Natural killer cell (primary cell): ENCODE data around the gene RBMS3. TPM values are rescaled to one million over a fixed set of nuclear protein-coding genes. Genes with fewer than 3 reads are reported as not detected.

Experiments
- ATAC-seq, 3 donors: fragments of 150-1000 bp in 2 of 3; fragments of 200-7000 bp in 1 of 3; cut with Tn5 transposase; 1 replicate in 1 of 3; 2 replicates in 2 of 3; pipeline ENCODE4 v1.10.0; 2021; ENCODE audit warnings: mild to moderate bottlenecking in 2 of 3, moderate library complexity in 2 of 3
- DNase-seq, 2 donors: peaks; one replicate each; pipeline versions ENCODE4 v3.0.0 to v3.0.0-alpha.2; 2013 to 2021; ENCODE audit warnings: mixed read lengths in 1 of 2
- H3K27ac ChIP-seq: one replicate; pipeline ENCODE4 v1.5.1; 2013; ENCODE audit warnings: mild to moderate bottlenecking, low read length
- H3K27me3 ChIP-seq: one replicate; pipeline ENCODE4 v1.6.1; 2013; ENCODE audit warnings: low read length; ENCODE audit not compliant: control insufficient read depth, insufficient read depth
- H3K36me3 ChIP-seq: one replicate; pipeline ENCODE4 v1.6.1; 2013; ENCODE audit warnings: low read length; ENCODE audit not compliant: control insufficient read depth, insufficient read depth
- H3K4me1 ChIP-seq: one replicate; pipeline ENCODE4 v1.6.1; 2013; ENCODE audit warnings: low read length; ENCODE audit not compliant: control insufficient read depth, insufficient read depth
- H3K4me3 ChIP-seq: one replicate; pipeline ENCODE4 v1.5.1; 2013; ENCODE audit warnings: low read length
- H3K9me3 ChIP-seq: one replicate; pipeline ENCODE4 v1.6.1; 2013; ENCODE audit warnings: low read length; ENCODE audit not compliant: control insufficient read depth, insufficient read depth
- H3K27ac Mint-ChIP-seq, 2 donors: one replicate each; pipeline ENCODE4 v1.8.0; 2022; ENCODE audit warnings: mild to moderate bottlenecking in 2 of 2, mixed read lengths in 2 of 2, moderate library complexity in 1 of 2
- H3K27me3 Mint-ChIP-seq, 2 donors: one replicate each; pipeline ENCODE4 v1.8.0; 2022; ENCODE audit warnings: low read depth in 2 of 2, mixed read lengths in 2 of 2
- H3K36me3 Mint-ChIP-seq: one replicate; pipeline ENCODE4 v1.8.0; 2022; ENCODE audit warnings: mixed read lengths
- H3K4me1 Mint-ChIP-seq, 2 donors: one replicate each; pipeline ENCODE4 v1.8.0; 2022; ENCODE audit warnings: mixed read lengths in 2 of 2
- H3K4me3 Mint-ChIP-seq: one replicate; pipeline ENCODE4 v1.8.0; 2022; ENCODE audit warnings: mild to moderate bottlenecking, moderate library complexity, mixed read lengths
- H3K9me3 Mint-ChIP-seq, 2 donors: one replicate each; pipeline ENCODE4 v1.8.0; 2022; ENCODE audit warnings: mixed read lengths in 2 of 2
- WGBS: methylation state at CpG from one replicate; pipeline ENCODE4 v1.1.7; 2013; ENCODE audit warnings: missing lambda C conversion rate; ENCODE audit not compliant: insufficient coverage; 5-methylcytosine and 5-hydroxymethylcytosine counted together
- intact Hi-C: fragments of 100-400 bp; cut with micrococcal nuclease; formaldehyde crosslinking; loops from one replicate; pipeline ENCODE4 v1.14.2; 2022
- total RNA-seq, 4 donors: library from RNA; stranded (reverse); fragments of 120-200 nt in 1 of 4; gene quantifications; one replicate each; pipeline versions ENCODE4 v1.2.3 to v1.2.4, GENCODE V29; 2013 to 2022
- TF ChIP-seq, protein P1 (sequence below): fragments of 200-600 bp; IDR thresholded peaks from one replicate; pipeline ENCODE4 v1.8.0; 2022; ENCODE audit warnings: antibody characterized with exemption

RBMS3 gene
- total RNA-seq, 3 donors from 2014 or later (not counting 1 experiment from before 2014, with no cell fraction given) = 0.16 TPM; not detected in 2

DNA sequence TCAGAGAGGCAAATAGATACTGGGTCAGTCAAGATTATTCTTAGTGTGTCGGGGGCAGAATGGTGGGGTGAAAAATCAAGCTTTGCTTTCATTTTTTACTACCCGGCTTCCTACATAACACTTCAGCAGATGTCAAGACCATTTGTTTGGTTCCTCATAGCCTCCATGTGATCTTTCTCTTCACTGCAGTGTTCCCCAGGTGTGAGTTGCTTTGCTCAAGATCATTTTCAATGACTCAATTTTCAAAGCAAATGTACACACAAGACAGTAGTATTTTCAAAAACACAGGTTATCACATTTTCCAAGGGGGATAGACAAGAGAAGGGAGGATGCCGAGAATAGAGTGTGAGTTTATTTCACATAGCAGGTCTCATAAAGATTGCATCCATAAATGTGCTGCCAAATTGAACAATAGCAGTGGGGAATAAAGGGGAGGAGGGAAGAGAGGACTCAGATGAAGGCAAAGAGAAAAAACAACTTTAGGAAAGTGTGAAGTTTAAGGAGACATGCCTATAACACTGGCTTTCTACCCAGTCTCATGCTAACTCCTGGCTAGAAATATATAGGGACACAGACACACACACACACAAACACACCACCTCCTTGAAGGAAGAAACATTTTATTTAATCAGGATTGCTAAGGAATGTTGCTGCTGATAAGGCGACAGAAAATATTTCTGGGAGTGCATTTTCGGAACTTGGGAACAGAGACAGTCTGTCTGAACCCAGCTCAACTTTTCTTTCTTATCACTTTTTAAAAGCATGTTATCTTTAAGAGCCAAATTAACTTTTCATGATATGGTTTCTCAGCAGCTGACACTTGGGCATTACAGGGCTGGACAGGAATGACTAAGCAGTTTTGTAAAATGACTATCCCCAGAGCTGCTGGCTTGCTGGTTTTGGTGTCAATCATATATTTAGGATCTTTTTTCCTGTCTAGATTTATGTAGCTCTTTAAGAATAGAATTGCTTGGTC lies 402.4 kb downstream of the RBMS3 start:
- Histone ChIP-seq H3K4me1 (no peaks in the 10 kb centered on the region), H3K27ac (no peak overlapping the region), H3K4me3 (no peak overlapping the region), H3K36me3 (no peaks in the 10 kb centered on the region), H3K9me3 (no peaks in the 10 kb centered on the region), H3K27me3 (no peaks in the 10 kb centered on the region)
- no peaks in the 10 kb centered on the region for H3K27me3 Mint-ChIP-seq
- H3K27ac Mint-ChIP-seq = no peak overlapping the region
- no peaks in the 10 kb centered on the region for H3K4me1 Mint-ChIP-seq
- WGBS = 70% methylated on average over 5 of the region's 5 CpGs
- H3K4me3 Mint-ChIP-seq = no peak overlapping the region
- no peak for DNase-seq
- H3K36me3 Mint-ChIP-seq = no peaks in the 10 kb centered on the region
- intact Hi-C loops = no loop called here
- TF ChIP-seq, protein P1, sequence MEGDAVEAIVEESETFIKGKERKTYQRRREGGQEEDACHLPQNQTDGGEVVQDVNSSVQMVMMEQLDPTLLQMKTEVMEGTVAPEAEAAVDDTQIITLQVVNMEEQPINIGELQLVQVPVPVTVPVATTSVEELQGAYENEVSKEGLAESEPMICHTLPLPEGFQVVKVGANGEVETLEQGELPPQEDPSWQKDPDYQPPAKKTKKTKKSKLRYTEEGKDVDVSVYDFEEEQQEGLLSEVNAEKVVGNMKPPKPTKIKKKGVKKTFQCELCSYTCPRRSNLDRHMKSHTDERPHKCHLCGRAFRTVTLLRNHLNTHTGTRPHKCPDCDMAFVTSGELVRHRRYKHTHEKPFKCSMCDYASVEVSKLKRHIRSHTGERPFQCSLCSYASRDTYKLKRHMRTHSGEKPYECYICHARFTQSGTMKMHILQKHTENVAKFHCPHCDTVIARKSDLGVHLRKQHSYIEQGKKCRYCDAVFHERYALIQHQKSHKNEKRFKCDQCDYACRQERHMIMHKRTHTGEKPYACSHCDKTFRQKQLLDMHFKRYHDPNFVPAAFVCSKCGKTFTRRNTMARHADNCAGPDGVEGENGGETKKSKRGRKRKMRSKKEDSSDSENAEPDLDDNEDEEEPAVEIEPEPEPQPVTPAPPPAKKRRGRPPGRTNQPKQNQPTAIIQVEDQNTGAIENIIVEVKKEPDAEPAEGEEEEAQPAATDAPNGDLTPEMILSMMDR = no peak
- H3K9me3 Mint-ChIP-seq = peaks cover 8 to 11% of the 10 kb centered on the region in 2 donors
- no peak for ATAC-seq

GRCh38 chr3:29686889-29687592 lies 406.2 kb downstream of the RBMS3 start:
- H3K27me3 Mint-ChIP-seq = no peaks in the 10 kb centered on the region
- WGBS = no CpG with 5 or more reads among the region's 2 CpGs

DNA sequence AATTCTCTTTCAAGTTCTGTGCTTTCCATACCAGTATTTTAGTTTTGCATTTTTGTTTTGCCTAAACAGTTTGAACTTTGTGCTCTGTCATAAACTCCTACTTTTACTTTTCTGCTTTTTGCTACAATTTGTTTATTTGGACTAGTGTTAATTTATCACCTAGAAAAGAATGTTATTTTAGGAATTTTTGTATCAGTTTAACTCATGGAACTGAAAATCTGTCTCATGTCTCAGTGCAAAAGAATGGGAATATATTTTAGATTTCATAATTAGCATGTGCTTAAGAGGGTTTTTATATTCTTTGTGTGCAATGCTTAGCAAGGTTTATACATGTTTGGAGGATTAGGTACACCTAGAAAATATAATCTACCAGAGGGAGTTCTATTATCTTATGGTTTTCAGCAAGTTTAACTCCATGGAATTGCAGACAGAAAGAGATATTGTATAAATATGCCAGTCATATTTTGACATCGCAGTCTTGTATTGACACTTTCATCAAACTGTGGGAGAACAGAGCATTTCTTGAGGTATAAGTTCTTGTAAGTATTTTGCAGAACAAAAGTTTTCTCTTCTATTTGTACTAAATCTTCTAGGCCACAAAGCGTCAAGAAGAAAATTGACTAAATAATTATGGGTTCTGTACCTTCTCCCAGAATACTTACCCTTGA lies 409.9 kb downstream of the RBMS3 start:
- Histone ChIP-seq H3K9me3 (no peaks in the 10 kb centered on the region), H3K36me3 (no peaks in the 10 kb centered on the region), H3K27ac (no peak overlapping the region), H3K4me3 (no peak overlapping the region), H3K4me1 (no peaks in the 10 kb centered on the region), H3K27me3 (no peaks in the 10 kb centered on the region)
- DNase-seq (no peak), ATAC-seq (no peak)
- Mint-ChIP-seq H3K27ac (no peak overlapping the region), H3K4me1 (no peaks in the 10 kb centered on the region), H3K9me3 (peaks cover 2 to 6% of the 10 kb centered on the region in 2 donors), H3K36me3 (no peaks in the 10 kb centered on the region), H3K27me3 (no peaks in the 10 kb centered on the region), H3K4me3 (no peak overlapping the region)
- 100% methylated on average over 2 of the region's 2 CpGs for WGBS
- TF ChIP-seq, protein P1 = no peak
- intact Hi-C loops = no loop called here

More at GRCh38 chr3:29686889-29687592, 406.2 kb downstream of the RBMS3 start:
- no peak overlapping the region for H3K27ac Mint-ChIP-seq
- H3K4me3 ChIP-seq = no peak overlapping the region
- intact Hi-C loops = no loop called here
- TF ChIP-seq, protein P1 = no peak
- H3K27ac ChIP-seq = no peak overlapping the region
- no peaks in the 10 kb centered on the region for H3K36me3 Mint-ChIP-seq
- no peak for ATAC-seq
- DNase-seq = no peak
- H3K9me3 ChIP-seq = no peaks in the 10 kb centered on the region
- H3K9me3 Mint-ChIP-seq = peaks cover 6 to 8% of the 10 kb centered on the region in 2 donors
- no peaks in the 10 kb centered on the region for H3K4me1 ChIP-seq
- no peaks in the 10 kb centered on the region for H3K36me3 ChIP-seq
- no peaks in the 10 kb centered on the region for H3K4me1 Mint-ChIP-seq
- H3K27me3 ChIP-seq = no peaks in the 10 kb centered on the region
- no peak overlapping the region for H3K4me3 Mint-ChIP-seq
